ENCODE data around the gene MLF2.

DNA sequence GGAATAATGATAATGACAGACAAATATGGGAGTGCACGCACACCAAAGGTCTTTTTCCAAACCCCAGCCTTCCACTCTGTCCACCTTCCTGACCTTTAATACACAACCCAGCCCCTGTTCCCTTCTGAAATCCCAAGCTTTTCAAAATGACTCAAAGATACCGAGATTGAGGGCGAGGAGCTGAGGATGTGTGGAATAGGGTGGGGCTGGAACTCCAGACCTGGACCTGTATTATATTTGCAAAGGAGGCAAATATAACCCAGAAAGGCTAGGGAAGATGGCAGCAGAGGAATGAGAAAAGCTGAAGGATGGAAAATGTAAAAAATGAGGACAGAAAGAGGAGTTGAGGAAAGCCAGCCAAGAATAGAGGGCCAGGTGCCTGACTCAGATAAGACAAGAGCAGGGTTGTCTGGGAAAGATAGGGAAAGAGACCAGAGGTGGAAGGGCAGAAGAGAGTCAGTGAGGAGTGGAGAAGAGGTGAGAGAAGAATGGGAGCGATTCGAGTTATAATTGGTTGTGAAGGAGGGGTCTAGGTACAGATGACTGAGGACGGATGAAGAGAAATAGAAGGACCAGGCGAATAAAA, 12.2 kb upstream of the MLF2 start:
- TF ChIP-seq, protein P1, sequence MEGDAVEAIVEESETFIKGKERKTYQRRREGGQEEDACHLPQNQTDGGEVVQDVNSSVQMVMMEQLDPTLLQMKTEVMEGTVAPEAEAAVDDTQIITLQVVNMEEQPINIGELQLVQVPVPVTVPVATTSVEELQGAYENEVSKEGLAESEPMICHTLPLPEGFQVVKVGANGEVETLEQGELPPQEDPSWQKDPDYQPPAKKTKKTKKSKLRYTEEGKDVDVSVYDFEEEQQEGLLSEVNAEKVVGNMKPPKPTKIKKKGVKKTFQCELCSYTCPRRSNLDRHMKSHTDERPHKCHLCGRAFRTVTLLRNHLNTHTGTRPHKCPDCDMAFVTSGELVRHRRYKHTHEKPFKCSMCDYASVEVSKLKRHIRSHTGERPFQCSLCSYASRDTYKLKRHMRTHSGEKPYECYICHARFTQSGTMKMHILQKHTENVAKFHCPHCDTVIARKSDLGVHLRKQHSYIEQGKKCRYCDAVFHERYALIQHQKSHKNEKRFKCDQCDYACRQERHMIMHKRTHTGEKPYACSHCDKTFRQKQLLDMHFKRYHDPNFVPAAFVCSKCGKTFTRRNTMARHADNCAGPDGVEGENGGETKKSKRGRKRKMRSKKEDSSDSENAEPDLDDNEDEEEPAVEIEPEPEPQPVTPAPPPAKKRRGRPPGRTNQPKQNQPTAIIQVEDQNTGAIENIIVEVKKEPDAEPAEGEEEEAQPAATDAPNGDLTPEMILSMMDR (IDR thresholded peaks at IDR 0.05): no peak
- no peak for TF ChIP-seq POLR2AphosphoS5 (IDR thresholded peaks at IDR 0.05; ENCODE audit: low read depth, low read length)
- TF ChIP-seq, protein P2, sequence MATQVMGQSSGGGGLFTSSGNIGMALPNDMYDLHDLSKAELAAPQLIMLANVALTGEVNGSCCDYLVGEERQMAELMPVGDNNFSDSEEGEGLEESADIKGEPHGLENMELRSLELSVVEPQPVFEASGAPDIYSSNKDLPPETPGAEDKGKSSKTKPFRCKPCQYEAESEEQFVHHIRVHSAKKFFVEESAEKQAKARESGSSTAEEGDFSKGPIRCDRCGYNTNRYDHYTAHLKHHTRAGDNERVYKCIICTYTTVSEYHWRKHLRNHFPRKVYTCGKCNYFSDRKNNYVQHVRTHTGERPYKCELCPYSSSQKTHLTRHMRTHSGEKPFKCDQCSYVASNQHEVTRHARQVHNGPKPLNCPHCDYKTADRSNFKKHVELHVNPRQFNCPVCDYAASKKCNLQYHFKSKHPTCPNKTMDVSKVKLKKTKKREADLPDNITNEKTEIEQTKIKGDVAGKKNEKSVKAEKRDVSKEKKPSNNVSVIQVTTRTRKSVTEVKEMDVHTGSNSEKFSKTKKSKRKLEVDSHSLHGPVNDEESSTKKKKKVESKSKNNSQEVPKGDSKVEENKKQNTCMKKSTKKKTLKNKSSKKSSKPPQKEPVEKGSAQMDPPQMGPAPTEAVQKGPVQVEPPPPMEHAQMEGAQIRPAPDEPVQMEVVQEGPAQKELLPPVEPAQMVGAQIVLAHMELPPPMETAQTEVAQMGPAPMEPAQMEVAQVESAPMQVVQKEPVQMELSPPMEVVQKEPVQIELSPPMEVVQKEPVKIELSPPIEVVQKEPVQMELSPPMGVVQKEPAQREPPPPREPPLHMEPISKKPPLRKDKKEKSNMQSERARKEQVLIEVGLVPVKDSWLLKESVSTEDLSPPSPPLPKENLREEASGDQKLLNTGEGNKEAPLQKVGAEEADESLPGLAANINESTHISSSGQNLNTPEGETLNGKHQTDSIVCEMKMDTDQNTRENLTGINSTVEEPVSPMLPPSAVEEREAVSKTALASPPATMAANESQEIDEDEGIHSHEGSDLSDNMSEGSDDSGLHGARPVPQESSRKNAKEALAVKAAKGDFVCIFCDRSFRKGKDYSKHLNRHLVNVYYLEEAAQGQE (IDR thresholded peaks at IDR 0.05; ENCODE audit: insufficient read depth in 1 of 2, low read depth in 2 of 2, low read length in 1 of 2): no peak
- TF ChIP-seq SIN3A (IDR thresholded peaks at IDR 0.05; ENCODE audit: borderline replicate concordance, insufficient read depth, low read depth, low read length): no peak
